GM12872 (cell line): Measurements from ENCODE around the gene KCNJ15.

ENCODE experiments used
- TF ChIP-seq, protein P1 (sequence below): IDR thresholded peaks from 3 replicates; pipeline ENCODE4 v1.5.1; 2011; ENCODE audit warnings: low read depth, mild to moderate bottlenecking, low read length, moderate library complexity; ENCODE audit not compliant: insufficient read depth

KCNJ15 gene

DNA sequence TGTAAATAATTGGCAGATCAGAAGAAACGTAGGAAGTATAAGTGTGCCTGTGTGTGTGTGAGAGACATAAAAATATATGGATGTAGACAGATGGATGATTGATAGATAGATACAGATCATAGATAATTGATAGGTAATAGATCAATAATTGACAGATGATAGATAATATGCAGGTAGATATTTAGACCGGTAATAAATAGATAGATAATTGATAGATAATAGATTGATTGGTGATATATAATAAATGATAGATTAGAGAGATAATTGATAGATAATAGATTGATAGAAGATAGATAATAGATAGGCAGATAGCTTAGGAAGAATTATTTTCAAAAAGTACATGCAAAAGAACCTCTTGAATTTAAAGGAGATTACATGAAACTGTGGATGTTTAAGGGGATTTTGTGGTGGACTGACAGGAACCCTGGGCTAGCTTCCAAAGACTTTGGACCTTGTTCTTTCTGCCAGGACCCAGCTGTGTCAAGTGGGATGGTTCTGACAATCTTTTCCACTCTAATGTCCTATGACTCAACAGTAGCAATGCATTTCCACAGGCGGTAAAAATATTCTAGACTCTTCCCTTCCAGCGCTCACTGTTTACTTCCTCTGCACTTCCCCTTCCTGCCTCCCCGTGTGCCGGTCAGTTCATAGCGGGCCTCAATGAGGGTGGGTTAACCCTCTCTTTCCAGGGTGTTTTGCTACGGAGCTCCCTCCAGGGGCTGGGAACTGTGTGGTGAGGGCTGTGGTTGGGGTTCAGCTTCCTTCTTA lies 39.4 kb downstream of the KCNJ15 start:
- TF ChIP-seq, protein P1, sequence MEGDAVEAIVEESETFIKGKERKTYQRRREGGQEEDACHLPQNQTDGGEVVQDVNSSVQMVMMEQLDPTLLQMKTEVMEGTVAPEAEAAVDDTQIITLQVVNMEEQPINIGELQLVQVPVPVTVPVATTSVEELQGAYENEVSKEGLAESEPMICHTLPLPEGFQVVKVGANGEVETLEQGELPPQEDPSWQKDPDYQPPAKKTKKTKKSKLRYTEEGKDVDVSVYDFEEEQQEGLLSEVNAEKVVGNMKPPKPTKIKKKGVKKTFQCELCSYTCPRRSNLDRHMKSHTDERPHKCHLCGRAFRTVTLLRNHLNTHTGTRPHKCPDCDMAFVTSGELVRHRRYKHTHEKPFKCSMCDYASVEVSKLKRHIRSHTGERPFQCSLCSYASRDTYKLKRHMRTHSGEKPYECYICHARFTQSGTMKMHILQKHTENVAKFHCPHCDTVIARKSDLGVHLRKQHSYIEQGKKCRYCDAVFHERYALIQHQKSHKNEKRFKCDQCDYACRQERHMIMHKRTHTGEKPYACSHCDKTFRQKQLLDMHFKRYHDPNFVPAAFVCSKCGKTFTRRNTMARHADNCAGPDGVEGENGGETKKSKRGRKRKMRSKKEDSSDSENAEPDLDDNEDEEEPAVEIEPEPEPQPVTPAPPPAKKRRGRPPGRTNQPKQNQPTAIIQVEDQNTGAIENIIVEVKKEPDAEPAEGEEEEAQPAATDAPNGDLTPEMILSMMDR, result no peak

DNA sequence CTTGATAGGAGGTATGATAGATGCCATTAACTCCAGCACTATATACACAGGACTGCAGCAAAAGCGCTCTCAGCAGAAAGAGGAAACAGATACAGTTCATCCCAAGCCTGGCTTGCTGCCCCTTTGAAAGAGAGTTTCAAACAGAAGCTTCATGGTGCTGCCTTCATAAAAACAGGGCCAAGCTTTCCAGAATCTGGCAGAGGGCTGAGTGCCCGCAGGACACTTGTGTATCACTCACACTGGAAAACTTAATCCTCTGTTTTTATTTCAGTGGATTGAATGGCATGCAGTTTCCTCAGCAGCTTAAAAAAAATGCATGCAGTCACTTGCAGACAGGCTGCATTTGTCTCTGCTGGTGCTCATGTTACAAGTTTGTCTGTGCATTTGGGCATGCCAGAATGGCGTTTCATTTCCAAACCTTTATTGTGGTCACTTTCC lies 40.4 kb downstream of the KCNJ15 start:
- TF ChIP-seq, protein P1, result no peak

- TF ChIP-seq, protein P1, result no peak
These were observed 41.1 kb downstream of the KCNJ15 start for GRCh38 chr21:38297871-38298270.

DNA sequence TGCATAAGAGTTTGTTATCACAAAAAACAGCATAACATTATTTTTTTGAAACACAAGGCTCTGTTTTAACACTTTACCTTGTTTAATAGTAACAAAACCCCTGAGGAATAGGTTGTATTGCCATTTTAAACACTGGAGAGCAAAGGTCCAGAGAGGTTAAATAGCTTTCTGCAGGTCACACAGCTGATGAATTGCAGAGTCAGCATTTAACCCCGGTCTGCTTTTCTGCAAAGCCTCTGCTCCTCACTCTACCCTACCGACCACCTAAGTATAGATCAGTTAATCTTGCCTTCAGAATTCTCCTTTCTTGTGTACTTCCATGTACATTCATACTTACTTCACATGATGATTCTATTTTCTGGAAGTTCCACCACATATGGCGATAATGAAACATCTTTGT lies 42.0 kb downstream of the KCNJ15 start:
- TF ChIP-seq, protein P1, result no peak

DNA sequence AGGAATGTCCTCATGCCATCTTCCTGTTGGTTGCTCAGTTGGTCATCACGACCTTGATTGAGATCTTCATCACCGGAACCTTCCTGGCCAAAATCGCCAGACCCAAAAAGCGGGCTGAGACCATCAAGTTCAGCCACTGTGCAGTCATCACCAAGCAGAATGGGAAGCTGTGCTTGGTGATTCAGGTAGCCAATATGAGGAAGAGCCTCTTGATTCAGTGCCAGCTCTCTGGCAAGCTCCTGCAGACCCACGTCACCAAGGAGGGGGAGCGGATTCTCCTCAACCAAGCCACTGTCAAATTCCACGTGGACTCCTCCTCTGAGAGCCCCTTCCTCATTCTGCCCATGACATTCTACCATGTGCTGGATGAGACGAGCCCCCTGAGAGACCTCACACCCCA lies 42.9 kb downstream of the KCNJ15 start:
- TF ChIP-seq, protein P1, result no peak

- TF ChIP-seq, protein P1, result no peak
These were observed 43.4 kb downstream of the KCNJ15 start for GRCh38 chr21:38300141-38300578.

DNA sequence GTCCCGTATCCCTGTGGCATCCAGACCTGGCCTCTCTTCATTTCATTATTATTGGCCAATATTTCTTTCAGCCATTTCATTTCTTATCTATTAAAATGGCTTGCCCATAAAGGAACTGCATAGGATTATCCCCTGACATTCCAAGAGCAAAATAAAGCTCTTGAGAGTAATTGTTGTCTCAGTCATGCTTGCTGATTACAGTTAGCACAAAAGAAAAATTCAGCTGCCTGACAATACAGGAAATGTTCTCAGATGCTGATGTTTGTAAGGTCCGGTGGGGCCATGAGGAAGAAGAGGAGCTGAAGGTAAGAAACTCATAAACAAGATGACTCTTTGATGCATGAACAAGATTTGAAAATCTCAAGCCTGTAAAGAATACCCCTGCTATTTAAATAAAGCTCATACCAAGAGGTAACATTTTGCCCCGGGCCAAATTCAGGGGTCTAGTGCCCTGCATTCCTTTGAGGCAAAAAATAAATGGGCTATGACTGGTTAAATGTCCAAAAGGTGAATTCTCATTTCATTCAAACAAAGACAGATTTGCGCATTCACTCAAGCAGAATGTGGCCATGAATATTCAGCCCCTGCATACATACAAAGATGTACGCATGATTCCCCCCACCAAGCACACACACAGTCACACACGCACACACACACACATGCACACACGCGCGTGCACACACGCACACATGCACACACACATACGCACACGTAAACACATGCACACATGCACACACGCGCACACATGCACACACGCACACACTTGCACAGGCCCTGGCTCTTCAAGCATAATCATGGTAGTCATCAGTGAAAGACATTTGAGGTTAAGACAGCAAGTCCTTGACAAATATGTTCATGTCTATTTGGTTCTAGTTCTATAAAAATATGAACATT lies 44.8 kb downstream of the KCNJ15 start:
- TF ChIP-seq, protein P1, result no peak
